Nephron (organoid): ENCODE measurements around the gene TMEM209.
"Not testable (repeated sequence)": the region's sequence is repeated elsewhere in the genome, so short reads cannot be mapped to it uniquely, and the experiment has no call there.

ENCODE experiments used
- H3K27ac Mint-ChIP-seq, 3 experiments: 2 replicates each; pipeline ENCODE4 v1.8.0; 2020; ENCODE audit warnings: mixed read lengths in 3 of 3, mild to moderate bottlenecking in 2 of 3, moderate library complexity in 1 of 3
- H3K27me3 Mint-ChIP-seq: 2 replicates; pipeline ENCODE4 v1.8.0; 2021; ENCODE audit warnings: low read depth, mild to moderate bottlenecking, moderate library complexity, mixed read lengths
- H3K36me3 Mint-ChIP-seq: 2 replicates; pipeline ENCODE4 v1.8.0; 2020; ENCODE audit warnings: low read depth, mixed read lengths
- H3K4me1 Mint-ChIP-seq: 2 replicates; pipeline ENCODE4 v1.8.0; 2020; ENCODE audit warnings: mixed read lengths
- H3K4me3 Mint-ChIP-seq, 3 experiments: 2 replicates each; pipeline ENCODE4 v1.8.0; 2020; ENCODE audit warnings: mild to moderate bottlenecking in 3 of 3, mixed read lengths in 3 of 3, moderate library complexity in 2 of 3
- H3K9me3 Mint-ChIP-seq: 2 replicates; pipeline ENCODE4 v1.8.0; 2020; ENCODE audit warnings: mixed read lengths
- CTCF ChIP-seq, 3 experiments: fragments of 200-600 bp; sonication (generic); IDR thresholded peaks; one replicate each; pipeline ENCODE4 v1.5.0; 2021; ENCODE audit warnings: antibody characterized with exemption in 3 of 3; ENCODE audit not compliant: unreplicated experiment in 3 of 3

TMEM209 gene

GRCh38 chr7:130227883-130228575, 22.8 kb upstream of the TMEM209 start:
- Mint-ChIP-seq H3K27ac (peak overlapping the region; percentile 81 to 86 (median 86)), H3K9me3 (peaks cover 14% of the 10 kb centered on the region), H3K4me3 (no peak overlapping the region), H3K36me3 (peaks cover 7% of the 10 kb centered on the region), H3K4me1 (peaks cover 41% of the 10 kb centered on the region), H3K27me3 (peaks cover 3% of the 10 kb centered on the region)
- no peak for TF ChIP-seq CTCF (IDR thresholded peaks at IDR 0.05; ENCODE audit: unreplicated experiment in 3 of 3)

- H3K9me3 Mint-ChIP-seq = peaks cover 11% of the 10 kb centered on the region
- peaks cover 33% of the 10 kb centered on the region for H3K4me1 Mint-ChIP-seq
Observed at GRCh38 chr7:130226333-130226732, 21.1 kb upstream of the TMEM209 start.

GRCh38 chr7:130224923-130225322, 19.7 kb upstream of the TMEM209 start:
- not testable (repeated sequence) for H3K27me3 Mint-ChIP-seq, H3K4me3 Mint-ChIP-seq, H3K36me3 Mint-ChIP-seq, H3K9me3 Mint-ChIP-seq
- Mint-ChIP-seq H3K27ac (peak overlapping the region in 1 of 3 experiments; percentile 58), H3K4me1 (peaks cover 31% of the 10 kb centered on the region)

More at GRCh38 chr7:130226333-130226732, 21.1 kb upstream of the TMEM209 start:
- H3K4me3 Mint-ChIP-seq = no peak overlapping the region
- no peak for TF ChIP-seq CTCF (IDR thresholded peaks at IDR 0.05; ENCODE audit: unreplicated experiment in 3 of 3)
- H3K27me3 Mint-ChIP-seq = peaks cover 3% of the 10 kb centered on the region
- peaks cover 7% of the 10 kb centered on the region for H3K36me3 Mint-ChIP-seq
- peak overlapping the region; percentile 34 to 69 (median 46) for H3K27ac Mint-ChIP-seq

GRCh38 chr7:130224210-130224609, 19.0 kb upstream of the TMEM209 start:
- Mint-ChIP-seq H3K27me3 (peaks cover 3% of the 10 kb centered on the region), H3K36me3 (no peaks in the 10 kb centered on the region), H3K27ac (peak overlapping the region in 2 of 3 experiments; percentile 57 to 79), H3K4me1 (peaks cover 30% of the 10 kb centered on the region), H3K4me3 (no peak overlapping the region), H3K9me3 (peaks cover 6% of the 10 kb centered on the region)
- no peak for TF ChIP-seq CTCF (IDR thresholded peaks at IDR 0.05; ENCODE audit: unreplicated experiment in 3 of 3)

GRCh38 chr7:130223646-130224045, 18.4 kb upstream of the TMEM209 start:
- Mint-ChIP-seq H3K4me1 (peaks cover 28% of the 10 kb centered on the region), H3K27ac (peak overlapping the region in 2 of 3 experiments; percentile 57 to 79), H3K9me3 (peaks cover 6% of the 10 kb centered on the region), H3K27me3 (peaks cover 3% of the 10 kb centered on the region), H3K36me3 (no peaks in the 10 kb centered on the region), H3K4me3 (no peak overlapping the region)
- no peak for TF ChIP-seq CTCF (IDR thresholded peaks at IDR 0.05; ENCODE audit: unreplicated experiment in 3 of 3)

- peaks cover 18% of the 10 kb centered on the region for H3K4me1 Mint-ChIP-seq
- no peak overlapping the region for H3K27ac Mint-ChIP-seq
- H3K36me3 Mint-ChIP-seq = no peaks in the 10 kb centered on the region
- H3K4me3 Mint-ChIP-seq = no peak overlapping the region
- H3K9me3 Mint-ChIP-seq = peaks cover 6% of the 10 kb centered on the region
- H3K27me3 Mint-ChIP-seq = peaks cover 3% of the 10 kb centered on the region
- TF ChIP-seq CTCF (IDR thresholded peaks at IDR 0.05; ENCODE audit: unreplicated experiment in 3 of 3) = no peak
Observed at GRCh38 chr7:130221746-130222145, 16.5 kb upstream of the TMEM209 start.
